ENCODE data around the gene RFX3. TPM values are rescaled to one million over a fixed set of nuclear protein-coding genes. Genes with fewer than 3 reads are reported as not detected.

The RFX3 gene
- total and polyA plus RNA-seq, 2 of the 13 experiments (the other 11 are each of a cell fraction or from before 2014, with no cell fraction given) = 2.7 to 5.3 TPM

GRCh38 chr9:3177146-3177761, 348.5 kb downstream of the RFX3 start (continued):
- TF ChIP-seq, protein P1, sequence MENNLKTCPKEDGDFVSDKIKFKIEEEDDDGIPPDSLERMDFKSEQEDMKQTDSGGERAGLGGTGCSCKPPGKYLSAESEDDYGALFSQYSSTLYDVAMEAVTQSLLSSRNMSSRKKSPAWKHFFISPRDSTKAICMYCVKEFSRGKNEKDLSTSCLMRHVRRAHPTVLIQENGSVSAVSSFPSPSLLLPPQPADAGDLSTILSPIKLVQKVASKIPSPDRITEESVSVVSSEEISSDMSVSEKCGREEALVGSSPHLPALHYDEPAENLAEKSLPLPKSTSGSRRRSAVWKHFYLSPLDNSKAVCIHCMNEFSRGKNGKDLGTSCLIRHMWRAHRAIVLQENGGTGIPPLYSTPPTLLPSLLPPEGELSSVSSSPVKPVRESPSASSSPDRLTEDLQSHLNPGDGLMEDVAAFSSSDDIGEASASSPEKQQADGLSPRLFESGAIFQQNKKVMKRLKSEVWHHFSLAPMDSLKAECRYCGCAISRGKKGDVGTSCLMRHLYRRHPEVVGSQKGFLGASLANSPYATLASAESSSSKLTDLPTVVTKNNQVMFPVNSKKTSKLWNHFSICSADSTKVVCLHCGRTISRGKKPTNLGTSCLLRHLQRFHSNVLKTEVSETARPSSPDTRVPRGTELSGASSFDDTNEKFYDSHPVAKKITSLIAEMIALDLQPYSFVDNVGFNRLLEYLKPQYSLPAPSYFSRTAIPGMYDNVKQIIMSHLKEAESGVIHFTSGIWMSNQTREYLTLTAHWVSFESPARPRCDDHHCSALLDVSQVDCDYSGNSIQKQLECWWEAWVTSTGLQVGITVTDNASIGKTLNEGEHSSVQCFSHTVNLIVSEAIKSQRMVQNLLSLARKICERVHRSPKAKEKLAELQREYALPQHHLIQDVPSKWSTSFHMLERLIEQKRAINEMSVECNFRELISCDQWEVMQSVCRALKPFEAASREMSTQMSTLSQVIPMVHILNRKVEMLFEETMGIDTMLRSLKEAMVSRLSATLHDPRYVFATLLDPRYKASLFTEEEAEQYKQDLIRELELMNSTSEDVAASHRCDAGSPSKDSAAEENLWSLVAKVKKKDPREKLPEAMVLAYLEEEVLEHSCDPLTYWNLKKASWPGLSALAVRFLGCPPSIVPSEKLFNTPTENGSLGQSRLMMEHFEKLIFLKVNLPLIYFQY (CRISPR knock-in tag; IDR thresholded peaks at IDR 0.05; ENCODE audit: borderline replicate concordance) = peak; percentile 94; the same call in 1 of the 2 replicates
- no peak for TF ChIP-seq MATR3 (CRISPR knock-in tag; IDR thresholded peaks at IDR 0.05)
- no peak for TF ChIP-seq BCLAF1 (IDR thresholded peaks at IDR 0.05)
- no peak for TF ChIP-seq ZNF577 (CRISPR knock-in tag; IDR thresholded peaks at IDR 0.05; ENCODE audit: borderline replicate concordance, low read depth)
- TF ChIP-seq, protein P2, sequence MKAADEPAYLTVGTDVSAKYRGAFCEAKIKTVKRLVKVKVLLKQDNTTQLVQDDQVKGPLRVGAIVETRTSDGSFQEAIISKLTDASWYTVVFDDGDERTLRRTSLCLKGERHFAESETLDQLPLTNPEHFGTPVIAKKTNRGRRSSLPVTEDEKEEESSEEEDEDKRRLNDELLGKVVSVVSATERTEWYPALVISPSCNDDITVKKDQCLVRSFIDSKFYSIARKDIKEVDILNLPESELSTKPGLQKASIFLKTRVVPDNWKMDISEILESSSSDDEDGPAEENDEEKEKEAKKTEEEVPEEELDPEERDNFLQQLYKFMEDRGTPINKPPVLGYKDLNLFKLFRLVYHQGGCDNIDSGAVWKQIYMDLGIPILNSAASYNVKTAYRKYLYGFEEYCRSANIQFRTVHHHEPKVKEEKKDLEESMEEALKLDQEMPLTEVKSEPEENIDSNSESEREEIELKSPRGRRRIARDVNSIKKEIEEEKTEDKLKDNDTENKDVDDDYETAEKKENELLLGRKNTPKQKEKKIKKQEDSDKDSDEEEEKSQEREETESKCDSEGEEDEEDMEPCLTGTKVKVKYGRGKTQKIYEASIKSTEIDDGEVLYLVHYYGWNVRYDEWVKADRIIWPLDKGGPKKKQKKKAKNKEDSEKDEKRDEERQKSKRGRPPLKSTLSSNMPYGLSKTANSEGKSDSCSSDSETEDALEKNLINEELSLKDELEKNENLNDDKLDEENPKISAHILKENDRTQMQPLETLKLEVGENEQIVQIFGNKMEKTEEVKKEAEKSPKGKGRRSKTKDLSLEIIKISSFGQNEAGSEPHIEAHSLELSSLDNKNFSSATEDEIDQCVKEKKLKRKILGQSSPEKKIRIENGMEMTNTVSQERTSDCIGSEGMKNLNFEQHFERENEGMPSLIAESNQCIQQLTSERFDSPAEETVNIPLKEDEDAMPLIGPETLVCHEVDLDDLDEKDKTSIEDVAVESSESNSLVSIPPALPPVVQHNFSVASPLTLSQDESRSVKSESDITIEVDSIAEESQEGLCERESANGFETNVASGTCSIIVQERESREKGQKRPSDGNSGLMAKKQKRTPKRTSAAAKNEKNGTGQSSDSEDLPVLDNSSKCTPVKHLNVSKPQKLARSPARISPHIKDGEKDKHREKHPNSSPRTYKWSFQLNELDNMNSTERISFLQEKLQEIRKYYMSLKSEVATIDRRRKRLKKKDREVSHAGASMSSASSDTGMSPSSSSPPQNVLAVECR (CRISPR knock-in tag; IDR thresholded peaks at IDR 0.05; ENCODE audit: borderline replicate concordance) = no peak; the same call in 1 of the 2 replicates
- no peak for TF ChIP-seq PBX3 (CRISPR knock-in tag; IDR thresholded peaks at IDR 0.05; ENCODE audit: borderline replicate concordance)
- no peak for TF ChIP-seq GPBP1L1 (CRISPR knock-in tag; IDR thresholded peaks at IDR 0.05)
- TF ChIP-seq, protein P3, sequence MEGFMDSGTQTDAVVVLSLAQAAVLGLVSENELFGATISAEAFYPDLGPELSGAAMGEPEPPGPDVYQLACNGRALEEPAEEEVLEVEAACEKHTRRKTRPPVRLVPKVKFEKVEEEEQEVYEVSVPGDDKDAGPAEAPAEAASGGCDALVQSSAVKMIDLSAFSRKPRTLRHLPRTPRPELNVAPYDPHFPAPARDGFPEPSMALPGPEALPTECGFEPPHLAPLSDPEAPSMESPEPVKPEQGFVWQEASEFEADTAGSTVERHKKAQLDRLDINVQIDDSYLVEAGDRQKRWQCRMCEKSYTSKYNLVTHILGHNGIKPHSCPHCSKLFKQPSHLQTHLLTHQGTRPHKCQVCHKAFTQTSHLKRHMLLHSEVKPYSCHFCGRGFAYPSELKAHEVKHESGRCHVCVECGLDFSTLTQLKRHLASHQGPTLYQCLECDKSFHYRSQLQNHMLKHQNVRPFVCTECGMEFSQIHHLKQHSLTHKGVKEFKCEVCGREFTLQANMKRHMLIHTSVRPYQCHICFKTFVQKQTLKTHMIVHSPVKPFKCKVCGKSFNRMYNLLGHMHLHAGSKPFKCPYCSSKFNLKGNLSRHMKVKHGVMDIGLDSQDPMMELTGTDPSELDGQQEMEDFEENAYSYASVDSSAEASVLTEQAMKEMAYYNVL (CRISPR knock-in tag; IDR thresholded peaks at IDR 0.05; ENCODE audit: borderline replicate concordance) = no peak

All from HepG2 (cell line).